Stimulated activated CD4-positive, alpha-beta T cell treated with anti-CD3 and anti-CD28 coated beads, TNF-alpha, amount 100 ng/mL, for 24 hours (primary cell): Measurements from ENCODE around the gene UCMA.

Experiments
- DNase-seq, 3 experiments: peaks; one replicate each; pipeline ENCODE4 v3.0.0-alpha.2; 2020; ENCODE audit warnings: low read depth in 3 of 3

Gene UCMA

GRCh38 chr10:13187135-13187534 lies 47.0 kb downstream of the UCMA start:
- DNase-seq: no peak

- DNase-seq: no peak
Observed at GRCh38 chr10:13184730-13185514, 49.3 kb downstream of the UCMA start.

- DNase-seq: no peak
Observed at GRCh38 chr10:13184276-13184675, 49.9 kb downstream of the UCMA start.

GRCh38 chr10:13183625-13184024 lies 50.5 kb downstream of the UCMA start:
- no peak for DNase-seq

- DNase-seq: no peak
Observed at GRCh38 chr10:13182424-13182823, 51.8 kb downstream of the UCMA start.

- DNase-seq: no peak
Observed at GRCh38 chr10:13180788-13181187, 53.4 kb downstream of the UCMA start.

- no peak for DNase-seq
Observed at GRCh38 chr10:13173616-13174015, 60.6 kb downstream of the UCMA start.
